ENCODE data around the gene JAZF1. TPM values are rescaled to one million over a fixed set of nuclear protein-coding genes. Genes with fewer than 3 reads are reported as not detected.

Gene JAZF1
- total and polyA plus RNA-seq, 4 donors: 13.5 to 38.8 (median 21.3) TPM

DNA sequence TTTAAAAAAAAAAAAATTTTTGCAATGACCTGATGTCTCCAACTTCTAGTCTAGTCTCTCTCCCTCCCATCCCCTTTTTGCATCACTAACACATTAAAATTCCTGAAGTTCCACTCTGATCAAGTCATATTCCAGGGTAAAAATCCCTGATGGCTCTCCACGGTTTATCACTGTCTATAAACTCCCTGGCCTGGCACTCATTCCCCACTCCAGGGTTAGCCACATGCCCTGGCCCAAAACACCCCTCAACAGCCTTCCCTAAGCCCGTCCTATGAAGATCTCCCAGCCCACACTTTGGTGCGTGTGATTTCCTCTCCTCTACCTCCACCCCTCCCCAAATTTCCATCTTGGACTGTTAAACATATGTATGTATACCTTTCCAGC lies 125.4 kb downstream of the JAZF1 start:
- H3K36me3 ChIP-seq (ENCODE audit: control insufficient read depth in 1 of 2, insufficient read depth in 2 of 2, low read length in 1 of 2): no peaks in the 10 kb centered on the region
- H3K27ac ChIP-seq (ENCODE audit: low read depth in 1 of 2, low read length in 2 of 2): no peak overlapping the region
- no peak overlapping the region for H3K4me3 ChIP-seq (ENCODE audit: low read length in 2 of 2)
- WGBS, 2 donors: 63 to 79% methylated on average over 3 of the region's 3 CpGs
- no peaks in the 10 kb centered on the region for H3K27me3 ChIP-seq (ENCODE audit: control insufficient read depth in 1 of 2, insufficient read depth in 2 of 2, low read length in 1 of 2)
- DNase-seq (no peak), ATAC-seq (ENCODE audit: low FRiP score) (no peak)
- H3K4me1 ChIP-seq (ENCODE audit: control insufficient read depth in 1 of 2, insufficient read depth in 2 of 2, low read length in 2 of 2): no peaks in the 10 kb centered on the region
- no peaks in the 10 kb centered on the region for H3K9me3 ChIP-seq (ENCODE audit: control insufficient read depth, low read length)
- intact Hi-C loops (cut with DNase I): no loop called here

GRCh38 chr7:28054531-28055160 lies 125.9 kb downstream of the JAZF1 start:
- intact Hi-C loops (cut with DNase I): no loop called here
- Histone ChIP-seq H3K4me3 (ENCODE audit: low read length in 2 of 2) (no peak overlapping the region), H3K27me3 (ENCODE audit: control insufficient read depth in 1 of 2, insufficient read depth in 2 of 2, low read length in 1 of 2) (no peaks in the 10 kb centered on the region), H3K9me3 (ENCODE audit: control insufficient read depth, low read length) (no peaks in the 10 kb centered on the region), H3K4me1 (ENCODE audit: control insufficient read depth in 1 of 2, insufficient read depth in 2 of 2, low read length in 2 of 2) (no peaks in the 10 kb centered on the region), H3K36me3 (ENCODE audit: control insufficient read depth in 1 of 2, insufficient read depth in 2 of 2, low read length in 1 of 2) (no peaks in the 10 kb centered on the region), H3K27ac (ENCODE audit: low read depth in 1 of 2, low read length in 2 of 2) (no peak overlapping the region)
- ATAC-seq (ENCODE audit: low FRiP score): no peak
- WGBS, 2 donors: 86 to 87% methylated on average over 10 of the region's 10 CpGs
- no peak for DNase-seq

DNA sequence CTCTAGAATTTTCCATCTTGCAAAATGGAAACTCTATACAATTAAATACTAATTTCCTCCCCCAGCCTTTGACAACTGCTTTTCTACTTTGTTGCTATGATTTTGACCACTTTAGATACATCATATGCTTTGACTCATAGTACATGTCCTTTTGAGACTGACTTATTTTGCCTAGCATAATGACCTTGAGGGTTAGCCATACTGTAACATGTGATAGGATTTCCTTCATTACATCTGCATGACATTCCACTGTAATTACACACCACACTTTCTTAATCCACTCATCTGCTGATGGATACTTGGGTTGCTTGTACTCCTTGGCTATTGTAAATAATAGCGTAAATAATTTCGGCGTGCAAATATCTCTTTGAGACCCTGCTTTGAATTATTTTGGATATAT lies 127.7 kb downstream of the JAZF1 start:
- H3K9me3 ChIP-seq (ENCODE audit: control insufficient read depth, low read length): no peaks in the 10 kb centered on the region
- H3K27me3 ChIP-seq (ENCODE audit: control insufficient read depth in 1 of 2, insufficient read depth in 2 of 2, low read length in 1 of 2): no peaks in the 10 kb centered on the region
- no peak overlapping the region for H3K27ac ChIP-seq (ENCODE audit: low read depth in 1 of 2, low read length in 2 of 2)
- no peak for DNase-seq
- H3K4me3 ChIP-seq (ENCODE audit: low read length in 2 of 2): no peak overlapping the region
- intact Hi-C loops (cut with DNase I): no loop called here
- no peak for ATAC-seq (ENCODE audit: low FRiP score)
- H3K4me1 ChIP-seq (ENCODE audit: control insufficient read depth in 1 of 2, insufficient read depth in 2 of 2, low read length in 2 of 2): no peaks in the 10 kb centered on the region
- 97 to 99% methylated on average over 3 of the region's 3 CpGs for WGBS, 2 donors
- H3K36me3 ChIP-seq (ENCODE audit: control insufficient read depth in 1 of 2, insufficient read depth in 2 of 2, low read length in 1 of 2): no peaks in the 10 kb centered on the region

GRCh38 chr7:28048694-28049093 lies 131.9 kb downstream of the JAZF1 start:
- WGBS, 2 donors: 95 to 98% methylated on average over 2 of the region's 2 CpGs
- no peaks in the 10 kb centered on the region for H3K36me3 ChIP-seq (ENCODE audit: control insufficient read depth in 1 of 2, insufficient read depth in 2 of 2, low read length in 1 of 2)
- H3K27me3 ChIP-seq (ENCODE audit: control insufficient read depth in 1 of 2, insufficient read depth in 2 of 2, low read length in 1 of 2): no peaks in the 10 kb centered on the region
- DNase-seq: no peak
- H3K4me1 ChIP-seq (ENCODE audit: control insufficient read depth in 1 of 2, insufficient read depth in 2 of 2, low read length in 2 of 2): no peaks in the 10 kb centered on the region
- ATAC-seq (ENCODE audit: low FRiP score): no peak
- H3K27ac ChIP-seq (ENCODE audit: low read depth in 1 of 2, low read length in 2 of 2): no peak overlapping the region
- H3K4me3 ChIP-seq (ENCODE audit: low read length in 2 of 2): no peak overlapping the region
- H3K9me3 ChIP-seq (ENCODE audit: control insufficient read depth, low read length): no peaks in the 10 kb centered on the region
- intact Hi-C loops (cut with DNase I): no loop called here

DNA sequence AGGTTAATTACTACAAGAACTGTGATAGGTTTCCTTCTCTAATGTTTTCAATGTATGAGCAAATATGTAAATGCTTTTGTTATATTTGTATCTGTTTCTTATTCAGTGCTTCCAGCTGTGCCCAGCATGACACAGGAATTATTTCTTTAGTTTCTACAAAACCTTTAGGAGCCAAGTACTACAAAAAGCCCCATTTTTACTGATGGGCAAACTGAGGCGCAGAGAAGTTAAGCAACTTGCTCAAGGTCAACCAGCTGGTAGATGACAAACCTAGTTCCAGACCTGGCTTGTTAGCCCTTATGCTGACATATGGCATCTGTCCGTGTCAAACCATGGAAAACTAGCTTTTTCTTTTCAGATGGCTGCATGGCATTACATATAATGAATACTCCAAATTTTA lies 134.6 kb downstream of the JAZF1 start:
- Histone ChIP-seq H3K4me3 (ENCODE audit: low read length in 2 of 2) (no peak overlapping the region), H3K27me3 (ENCODE audit: control insufficient read depth in 1 of 2, insufficient read depth in 2 of 2, low read length in 1 of 2) (no peaks in the 10 kb centered on the region), H3K27ac (ENCODE audit: low read depth in 1 of 2, low read length in 2 of 2) (no peak overlapping the region), H3K4me1 (ENCODE audit: control insufficient read depth in 1 of 2, insufficient read depth in 2 of 2, low read length in 2 of 2) (no peaks in the 10 kb centered on the region), H3K9me3 (ENCODE audit: control insufficient read depth, low read length) (no peaks in the 10 kb centered on the region), H3K36me3 (ENCODE audit: control insufficient read depth in 1 of 2, insufficient read depth in 2 of 2, low read length in 1 of 2) (no peaks in the 10 kb centered on the region)
- intact Hi-C loops (cut with DNase I): no loop called here
- WGBS, 2 donors: 97 to 98% methylated on average over 2 of the region's 2 CpGs
- ATAC-seq (ENCODE audit: low FRiP score): no peak
- DNase-seq: no peak

GRCh38 chr7:28045592-28045991 lies 135.0 kb downstream of the JAZF1 start:
- Histone ChIP-seq H3K4me1 (ENCODE audit: control insufficient read depth in 1 of 2, insufficient read depth in 2 of 2, low read length in 2 of 2) (no peaks in the 10 kb centered on the region), H3K36me3 (ENCODE audit: control insufficient read depth in 1 of 2, insufficient read depth in 2 of 2, low read length in 1 of 2) (no peaks in the 10 kb centered on the region), H3K4me3 (ENCODE audit: low read length in 2 of 2) (no peak overlapping the region), H3K27me3 (ENCODE audit: control insufficient read depth in 1 of 2, insufficient read depth in 2 of 2, low read length in 1 of 2) (no peaks in the 10 kb centered on the region), H3K27ac (ENCODE audit: low read depth in 1 of 2, low read length in 2 of 2) (no peak overlapping the region), H3K9me3 (ENCODE audit: control insufficient read depth, low read length) (no peaks in the 10 kb centered on the region)
- no peak for ATAC-seq (ENCODE audit: low FRiP score)
- 97% methylated on average over 4 of the region's 4 CpGs for WGBS, 2 donors
- no peak for DNase-seq
- intact Hi-C loops (cut with DNase I): no loop called here

- Histone ChIP-seq H3K27ac (ENCODE audit: low read depth in 1 of 2, low read length in 2 of 2) (no peak overlapping the region), H3K4me3 (ENCODE audit: low read length in 2 of 2) (no peak overlapping the region), H3K36me3 (ENCODE audit: control insufficient read depth in 1 of 2, insufficient read depth in 2 of 2, low read length in 1 of 2) (no peaks in the 10 kb centered on the region), H3K9me3 (ENCODE audit: control insufficient read depth, low read length) (no peaks in the 10 kb centered on the region), H3K27me3 (ENCODE audit: control insufficient read depth in 1 of 2, insufficient read depth in 2 of 2, low read length in 1 of 2) (no peaks in the 10 kb centered on the region), H3K4me1 (ENCODE audit: control insufficient read depth in 1 of 2, insufficient read depth in 2 of 2, low read length in 2 of 2) (no peaks in the 10 kb centered on the region)
- no peak for ATAC-seq (ENCODE audit: low FRiP score)
- DNase-seq: no peak
- intact Hi-C loops (cut with DNase I): no loop called here
Observed at GRCh38 chr7:28044825-28045224, 135.8 kb downstream of the JAZF1 start.

- H3K36me3 ChIP-seq (ENCODE audit: control insufficient read depth in 1 of 2, insufficient read depth in 2 of 2, low read length in 1 of 2): no peaks in the 10 kb centered on the region
- no peaks in the 10 kb centered on the region for H3K9me3 ChIP-seq (ENCODE audit: control insufficient read depth, low read length)
- intact Hi-C loops (cut with DNase I): no loop called here
- H3K27me3 ChIP-seq (ENCODE audit: control insufficient read depth in 1 of 2, insufficient read depth in 2 of 2, low read length in 1 of 2): no peaks in the 10 kb centered on the region
- no peak for DNase-seq
- no peak for ATAC-seq (ENCODE audit: low FRiP score)
- WGBS, 2 donors: 98 to 100% methylated on average over 1 of the region's 1 CpG
- H3K4me1 ChIP-seq (ENCODE audit: control insufficient read depth in 1 of 2, insufficient read depth in 2 of 2, low read length in 2 of 2): no peaks in the 10 kb centered on the region
- H3K4me3 ChIP-seq (ENCODE audit: low read length in 2 of 2): no peak overlapping the region
- no peak overlapping the region for H3K27ac ChIP-seq (ENCODE audit: low read depth in 1 of 2, low read length in 2 of 2)
Observed at GRCh38 chr7:28042721-28043120, 137.9 kb downstream of the JAZF1 start.

DNA sequence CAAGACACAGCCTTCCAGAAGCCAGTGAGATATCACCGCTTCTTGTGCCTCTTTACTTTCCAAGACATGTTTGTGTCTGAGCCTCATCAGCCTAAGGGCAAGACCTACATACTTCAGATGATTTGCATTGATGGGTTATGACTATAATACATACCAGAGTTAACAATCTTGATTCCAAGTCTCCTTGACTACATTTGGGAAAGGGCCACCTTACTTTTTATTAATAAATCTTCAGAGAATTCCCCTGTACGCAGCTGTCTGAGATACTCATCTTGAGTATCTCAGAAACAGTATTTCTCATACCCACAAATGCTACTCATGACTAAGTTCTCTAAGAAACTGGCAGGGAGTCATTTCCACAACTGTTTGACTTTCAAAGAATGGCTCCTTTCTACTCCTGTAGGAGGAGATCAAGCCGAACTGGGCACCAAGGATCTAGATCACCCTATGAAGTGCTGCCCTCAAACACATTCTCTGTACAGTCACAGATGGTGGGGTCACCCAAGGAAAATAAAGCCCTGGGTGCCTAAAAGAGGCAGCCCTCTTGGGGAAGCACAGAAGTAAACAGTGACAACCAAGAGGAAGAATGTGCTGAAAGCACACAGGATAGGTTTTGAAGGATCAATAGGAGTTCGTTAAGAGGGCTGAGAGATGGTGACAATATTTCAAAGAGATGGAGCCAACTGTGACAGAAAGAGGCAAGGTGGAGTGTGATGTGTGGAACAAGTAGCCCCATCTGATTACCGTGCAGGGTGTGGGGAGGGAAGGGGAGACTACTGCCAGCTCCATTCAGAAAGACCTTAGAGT lies 138.9 kb downstream of the JAZF1 start:
- H3K4me3 ChIP-seq (ENCODE audit: low read length in 2 of 2): no peak overlapping the region
- no peaks in the 10 kb centered on the region for H3K36me3 ChIP-seq (ENCODE audit: control insufficient read depth in 1 of 2, insufficient read depth in 2 of 2, low read length in 1 of 2)
- DNase-seq: no peak
- no peaks in the 10 kb centered on the region for H3K9me3 ChIP-seq (ENCODE audit: control insufficient read depth, low read length)
- 84 to 88% methylated on average over 5 of the region's 5 CpGs for WGBS, 2 donors
- intact Hi-C loops (cut with DNase I): no loop called here
- no peak overlapping the region for H3K27ac ChIP-seq (ENCODE audit: low read depth in 1 of 2, low read length in 2 of 2)
- H3K4me1 ChIP-seq (ENCODE audit: control insufficient read depth in 1 of 2, insufficient read depth in 2 of 2, low read length in 2 of 2): no peaks in the 10 kb centered on the region
- ATAC-seq (ENCODE audit: low FRiP score): no peak
- no peaks in the 10 kb centered on the region for H3K27me3 ChIP-seq (ENCODE audit: control insufficient read depth in 1 of 2, insufficient read depth in 2 of 2, low read length in 1 of 2)

Measured in aorta (tissue), 5 donors.